GM12865 (cell line): ENCODE data around the gene GOLGA1.

Experiments used
- DNase-seq: peaks from one replicate; pipeline ENCODE4 v3.0.0; 2010; ENCODE audit warnings: low read depth
- H3K4me3 ChIP-seq: 2 replicates; pipeline ENCODE4 v1.5.1; 2011; ENCODE audit warnings: mild to moderate bottlenecking, low read depth, low read length, control low read depth
- CTCF ChIP-seq: IDR thresholded peaks from 2 replicates; pipeline ENCODE4 v1.5.1; 2011; ENCODE audit warnings: low read length, control low read depth, low read depth, inconsistent platforms; ENCODE audit not compliant: insufficient read depth; ENCODE audit errors: missing control alignments

GOLGA1 gene

GRCh38 chr9:124877021-124877782 is 63.7 kb downstream of the GOLGA1 start:
- H3K4me3 ChIP-seq, result no peak overlapping the region
- DNase-seq, result no peak
- no peak for TF ChIP-seq CTCF

GRCh38 chr9:124875501-124875900 is 65.4 kb downstream of the GOLGA1 start:
- H3K4me3 ChIP-seq, result no peak overlapping the region
- no peak for DNase-seq
- TF ChIP-seq CTCF, result no peak

- H3K4me3 ChIP-seq, result no peak overlapping the region
- no peak for DNase-seq
- TF ChIP-seq CTCF, result no peak
These were observed 67.2 kb downstream of the GOLGA1 start for GRCh38 chr9:124873664-124874063.

GRCh38 chr9:124871156-124871561 is 69.7 kb downstream of the GOLGA1 start:
- DNase-seq, result peak; percentile 48
- peak overlapping the region; percentile 93 for H3K4me3 ChIP-seq
- TF ChIP-seq CTCF, result no peak

- DNase-seq, result peak; percentile 38
- TF ChIP-seq CTCF, result no peak
- H3K4me3 ChIP-seq, result peak overlapping the region; percentile 93
These were observed 70.2 kb downstream of the GOLGA1 start for GRCh38 chr9:124870723-124871122.

- TF ChIP-seq CTCF, result no peak
- DNase-seq, result peak; percentile 91
- peak overlapping the region; percentile 93 for H3K4me3 ChIP-seq
These were observed 70.8 kb downstream of the GOLGA1 start for GRCh38 chr9:124869986-124870560.
